NCI-H748 (cell line): ENCODE measurements around the gene OXLD1.

Experiments
- DNase-seq: peaks from one replicate; lab custom pipeline; 2025; ENCODE audit not compliant: unreplicated experiment; lab: John Stamatoyannopoulos, UW

Gene OXLD1

DNA sequence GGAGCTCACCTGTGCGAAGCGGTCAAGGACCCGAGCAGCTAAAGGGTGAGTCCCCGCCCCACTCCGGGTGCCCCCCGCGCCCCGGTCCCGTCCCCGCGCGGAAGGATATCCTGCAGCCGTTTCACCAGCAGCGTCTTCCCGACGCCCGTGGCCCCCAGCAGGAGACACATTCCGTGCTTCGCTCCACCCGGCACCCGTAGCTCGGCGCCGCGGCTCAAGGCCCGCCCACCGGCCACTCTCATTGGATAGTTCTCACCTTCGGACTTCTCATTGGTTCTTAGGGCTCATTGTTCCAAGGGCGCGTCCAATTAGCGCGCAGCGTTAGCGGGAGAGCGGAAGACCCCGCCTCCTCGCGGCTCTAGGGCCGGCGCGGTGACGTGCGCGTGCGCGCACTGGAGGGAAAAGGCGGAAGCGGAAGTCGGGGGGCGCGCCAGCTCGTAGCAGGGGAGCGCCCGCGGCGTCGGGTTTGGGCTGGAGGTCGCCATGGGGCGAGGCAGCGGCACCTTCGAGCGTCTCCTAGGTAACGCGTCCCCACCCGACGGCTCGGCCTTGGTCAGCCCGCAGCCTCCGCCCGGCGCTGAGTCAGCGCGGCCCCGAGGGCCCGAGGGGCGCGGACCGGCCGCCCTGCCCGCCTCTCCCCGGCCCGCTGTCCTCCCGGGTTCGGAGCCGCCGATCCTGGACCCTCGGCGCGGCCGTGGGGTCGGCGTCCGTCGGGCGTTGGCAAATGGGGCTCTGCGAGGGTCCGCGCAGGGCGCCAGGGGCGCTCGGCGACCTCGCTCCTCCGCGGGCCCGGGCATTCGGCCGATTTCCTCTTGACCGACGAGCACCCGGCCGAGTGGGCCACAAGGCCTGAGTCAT lies 17.4 kb upstream of the OXLD1 start, which contains the start of the genes ARL16 and HGS:
ARL16 (minus strand) TSS at position 214 of the 858 bp plus-strand sequence; CDS start at position 170, 44 bp downstream.
HGS (plus strand) TSS at position 428 of the 858 bp plus-strand sequence; CDS start at position 484, 56 bp downstream.
- peak; percentile 100 for DNase-seq

DNA sequence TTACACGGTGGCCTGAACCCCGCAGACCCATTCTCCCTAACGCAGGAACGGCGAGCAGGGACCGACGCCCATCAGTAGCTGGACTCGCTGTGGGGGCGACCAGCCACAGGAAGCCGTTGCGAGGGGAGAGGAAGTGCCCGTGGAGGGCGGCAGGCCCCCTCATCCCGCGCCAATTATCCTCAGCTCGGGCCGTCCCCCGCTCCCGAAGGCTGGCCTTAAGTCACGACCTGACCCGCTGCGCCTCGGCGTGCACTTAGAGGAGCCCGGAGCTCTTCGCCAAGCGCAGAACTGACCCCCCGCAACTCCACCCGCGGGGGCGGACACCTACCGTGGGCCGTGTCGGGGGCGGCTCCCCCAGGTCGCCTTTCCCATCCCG lies 16.8 kb upstream of the OXLD1 start:
- peak; percentile 65 for DNase-seq

DNA sequence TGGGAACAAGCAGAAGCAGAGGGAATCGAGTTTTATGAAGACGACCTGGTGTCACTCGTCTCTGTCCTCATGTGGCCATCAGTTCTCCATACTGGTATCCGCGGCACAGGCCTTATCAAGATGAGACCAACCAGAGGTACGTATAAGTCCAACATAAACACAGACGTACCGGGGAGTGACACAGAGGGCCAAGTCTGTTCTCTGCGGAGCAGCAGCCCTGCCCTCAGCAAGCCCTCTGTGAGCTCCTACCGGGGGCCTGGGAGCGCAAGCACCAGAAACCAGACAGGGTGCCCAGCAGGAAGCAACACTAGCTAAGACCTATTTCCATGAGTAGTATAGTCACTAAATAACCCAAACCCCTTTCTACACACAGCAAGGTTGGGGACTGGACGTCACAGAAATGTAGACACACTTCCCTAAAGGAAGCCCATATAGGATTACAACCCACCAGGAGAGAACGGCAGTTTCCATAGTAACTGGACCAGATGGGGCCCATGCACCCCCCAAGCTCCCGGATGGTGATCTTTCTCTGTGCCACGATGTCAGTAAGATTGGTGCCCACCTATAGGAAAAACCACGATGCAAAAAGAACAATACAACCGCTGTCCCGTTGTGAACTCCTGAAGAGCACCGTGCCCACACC lies 16.3 kb upstream of the OXLD1 start:
- peak; percentile 31 for DNase-seq

DNA sequence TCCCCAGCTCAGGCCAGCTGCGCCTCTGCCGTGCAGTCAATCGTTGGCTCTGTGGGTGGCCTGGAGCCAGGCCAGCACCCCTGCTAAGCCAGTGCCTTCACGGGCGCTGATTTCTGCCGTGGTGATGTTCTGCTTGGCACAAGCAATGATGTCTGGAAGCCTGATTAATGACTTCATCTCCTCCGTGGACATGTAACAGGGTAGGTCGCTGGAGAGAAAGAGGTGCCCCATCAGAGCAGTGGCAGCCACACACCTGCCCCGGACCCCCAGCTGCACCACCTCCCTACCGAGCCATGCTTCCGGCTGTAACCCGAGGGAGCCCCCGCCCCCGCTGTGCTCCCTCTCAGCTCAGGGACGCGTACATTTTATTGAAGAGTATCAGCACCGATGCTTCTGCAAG lies 15.3 kb upstream of the OXLD1 start:
- DNase-seq, result no peak

DNA sequence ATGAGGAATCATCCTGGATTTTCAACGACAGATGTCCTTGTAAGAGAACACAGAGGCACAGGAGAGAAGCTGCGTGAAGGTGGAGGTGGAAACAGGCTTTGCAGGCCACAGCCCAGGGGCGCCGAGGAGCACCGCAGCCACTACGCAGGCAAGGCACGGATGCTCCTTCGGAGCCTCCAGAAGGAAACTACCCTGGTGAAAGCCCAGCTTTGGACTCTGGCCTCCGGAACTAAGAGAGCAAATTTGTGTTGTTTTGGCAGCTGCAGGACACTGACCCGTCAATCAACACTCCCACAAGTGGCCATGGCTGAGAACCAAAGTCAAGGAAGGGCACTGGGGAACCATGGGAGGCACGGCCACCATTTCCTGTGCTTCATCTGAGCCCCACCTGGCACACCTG lies 13.7 kb upstream of the OXLD1 start:
- DNase-seq, result no peak

DNA sequence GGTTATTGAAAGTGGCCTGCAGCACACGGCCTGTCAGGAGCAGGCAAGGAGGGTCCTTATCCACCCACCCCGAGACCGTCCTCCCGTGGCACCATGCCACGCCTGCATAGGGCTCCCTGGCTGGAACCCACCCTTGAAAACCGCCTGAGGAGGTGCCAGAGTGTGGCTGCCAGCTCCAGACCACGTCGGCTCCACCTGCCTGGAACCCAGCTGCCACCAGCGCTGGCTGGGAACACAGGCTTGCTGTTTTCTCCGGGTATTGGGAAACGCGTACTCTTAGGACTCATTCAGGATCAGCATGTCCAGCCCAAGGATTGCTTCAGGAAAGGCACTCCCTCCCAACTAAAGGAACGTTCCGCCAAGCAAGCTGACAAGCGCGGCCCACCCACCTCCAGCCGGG lies 10.5 kb upstream of the OXLD1 start:
- DNase-seq, result no peak

DNA sequence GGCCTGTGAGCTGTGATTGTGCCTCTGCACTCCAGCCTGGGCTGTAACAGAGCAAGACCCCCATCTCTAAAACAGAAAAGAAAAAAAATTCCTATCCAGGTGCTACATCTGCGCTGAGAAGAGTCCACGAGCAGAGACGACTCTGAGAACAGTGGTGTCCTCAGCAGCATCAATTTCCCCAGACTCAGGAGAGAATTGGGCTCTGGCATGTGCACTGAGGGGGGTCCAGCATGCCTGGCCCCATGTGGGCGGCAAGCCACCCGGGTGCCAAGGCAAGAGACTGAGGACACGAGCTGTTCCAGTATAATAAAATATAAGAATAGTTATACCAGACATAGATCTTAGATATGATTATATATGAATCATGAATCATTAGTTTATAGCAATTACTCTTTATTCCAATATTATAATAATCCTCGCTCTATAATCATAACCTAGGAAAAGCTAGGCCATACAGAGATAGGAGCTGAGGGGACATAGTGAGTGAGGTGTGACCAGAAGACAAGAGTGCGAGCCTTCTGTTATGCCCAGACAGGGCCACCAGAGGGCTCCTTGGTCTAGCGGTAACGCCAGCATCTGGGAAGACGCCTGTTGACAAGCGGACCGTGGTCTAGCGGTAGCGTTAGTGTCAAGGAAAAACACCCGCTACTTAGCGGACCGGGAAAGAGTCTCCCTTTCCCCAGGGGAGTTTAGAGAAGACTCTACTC lies 9.3 kb upstream of the OXLD1 start:
- peak; percentile 35 for DNase-seq

DNA sequence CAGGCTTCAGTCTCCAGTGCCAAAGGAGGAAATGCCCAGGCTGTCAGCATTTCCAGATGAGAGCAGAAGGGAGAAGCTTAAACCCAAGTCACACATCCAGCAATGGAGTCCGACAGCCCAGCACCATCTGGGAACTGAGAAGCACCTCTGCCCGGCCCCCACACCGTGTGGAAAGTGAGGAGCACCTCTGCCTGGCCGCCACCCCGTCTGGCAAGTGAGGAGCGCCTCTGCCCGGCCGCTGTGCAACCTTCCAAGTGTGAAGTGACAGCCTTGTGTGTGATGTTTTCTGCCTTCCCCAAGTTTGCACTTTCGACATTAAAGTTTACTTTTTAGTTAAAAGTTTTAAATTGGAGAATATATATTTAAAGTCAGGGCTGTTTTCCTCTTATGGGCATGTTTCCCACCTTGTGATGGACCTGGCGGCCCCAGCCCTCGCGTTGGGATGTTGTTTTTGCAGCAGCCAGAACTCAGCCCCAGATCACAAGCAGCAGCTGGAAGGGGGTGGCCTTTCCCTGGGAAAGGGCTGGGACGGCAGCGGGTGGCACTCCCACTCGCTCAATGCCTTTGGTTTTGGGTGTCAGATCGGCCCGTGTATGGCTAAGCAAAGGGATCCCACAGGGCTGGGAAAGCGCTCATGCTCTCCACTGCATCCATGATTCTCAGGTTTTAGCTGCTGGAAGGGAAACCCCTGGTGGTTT lies 7.3 kb upstream of the OXLD1 start:
- no peak for DNase-seq

DNA sequence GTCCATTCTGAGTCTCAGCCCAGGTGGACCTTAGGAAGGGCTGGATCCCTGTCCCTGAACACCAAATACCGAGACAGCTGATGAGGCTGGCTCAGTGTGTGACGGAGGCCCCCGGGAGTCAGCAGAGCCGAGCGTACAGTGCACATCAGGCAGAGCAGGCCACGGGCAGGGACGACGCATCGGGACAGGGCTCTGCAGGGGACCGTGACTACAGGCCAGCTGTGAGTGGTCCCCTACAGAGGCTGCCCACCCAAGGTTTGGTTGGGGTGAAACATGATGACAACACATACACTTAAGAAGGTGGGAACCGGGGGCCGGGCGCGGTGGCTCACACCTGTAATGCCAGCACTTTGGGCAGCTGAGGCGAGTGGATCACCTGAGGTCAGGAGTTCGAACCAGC lies 6.5 kb upstream of the OXLD1 start:
- DNase-seq, result no peak

DNA sequence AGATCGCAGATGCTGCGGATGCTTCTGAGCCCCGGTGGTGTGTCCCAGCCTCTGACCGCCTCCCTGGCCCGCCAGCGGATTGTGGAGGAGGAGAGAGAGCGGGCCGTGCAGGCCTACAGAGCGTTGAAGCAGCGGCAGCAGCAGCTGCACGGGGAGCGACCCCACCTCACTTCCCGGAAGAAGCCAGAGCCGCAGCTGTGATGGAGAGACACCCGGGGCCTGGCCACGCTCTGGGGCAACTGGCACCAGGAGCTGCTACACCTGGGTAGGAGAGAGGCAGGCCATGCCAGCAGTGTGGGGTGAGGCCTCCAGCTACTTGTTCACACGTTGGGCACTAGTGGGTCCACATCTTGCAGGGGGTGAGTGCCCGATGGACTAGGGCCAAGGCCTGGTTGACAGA lies 6.1 kb upstream of the OXLD1 start:
- no peak for DNase-seq

DNA sequence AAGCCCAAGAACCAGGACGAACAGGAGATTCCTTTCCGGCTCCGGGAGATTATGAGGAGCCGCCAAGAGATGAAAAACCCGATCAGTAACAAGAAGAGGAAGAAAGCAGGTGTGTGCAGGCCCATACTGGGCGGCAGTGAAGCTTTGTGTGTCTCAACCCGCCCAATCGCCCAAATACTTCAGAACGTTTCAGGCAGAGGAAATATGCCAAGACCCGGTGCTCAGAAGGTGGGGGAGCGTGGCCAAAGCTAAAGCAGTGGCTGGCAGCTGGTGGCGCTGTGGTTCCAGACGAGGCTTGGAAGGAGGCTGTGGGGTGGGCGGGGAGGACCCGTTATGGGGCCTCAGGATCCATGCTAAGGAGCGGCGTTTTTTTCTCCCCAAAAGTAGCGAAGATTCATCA lies 1.3 kb upstream of the OXLD1 start:
- no peak for DNase-seq

DNA sequence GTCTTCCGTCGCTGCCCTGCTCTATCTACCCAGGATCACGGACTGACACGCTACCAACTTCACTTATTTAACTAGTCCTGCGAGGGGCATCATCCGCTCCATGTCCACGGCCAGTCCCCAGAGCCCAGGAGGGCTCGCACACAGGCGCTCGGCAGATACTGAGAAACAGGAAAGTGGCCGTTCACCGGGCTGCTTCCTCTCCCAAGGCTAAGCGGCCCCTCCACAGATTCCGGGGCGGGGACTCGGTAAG lies 388 bp downstream of the OXLD1 start:
- DNase-seq, result peak; percentile 72

DNA sequence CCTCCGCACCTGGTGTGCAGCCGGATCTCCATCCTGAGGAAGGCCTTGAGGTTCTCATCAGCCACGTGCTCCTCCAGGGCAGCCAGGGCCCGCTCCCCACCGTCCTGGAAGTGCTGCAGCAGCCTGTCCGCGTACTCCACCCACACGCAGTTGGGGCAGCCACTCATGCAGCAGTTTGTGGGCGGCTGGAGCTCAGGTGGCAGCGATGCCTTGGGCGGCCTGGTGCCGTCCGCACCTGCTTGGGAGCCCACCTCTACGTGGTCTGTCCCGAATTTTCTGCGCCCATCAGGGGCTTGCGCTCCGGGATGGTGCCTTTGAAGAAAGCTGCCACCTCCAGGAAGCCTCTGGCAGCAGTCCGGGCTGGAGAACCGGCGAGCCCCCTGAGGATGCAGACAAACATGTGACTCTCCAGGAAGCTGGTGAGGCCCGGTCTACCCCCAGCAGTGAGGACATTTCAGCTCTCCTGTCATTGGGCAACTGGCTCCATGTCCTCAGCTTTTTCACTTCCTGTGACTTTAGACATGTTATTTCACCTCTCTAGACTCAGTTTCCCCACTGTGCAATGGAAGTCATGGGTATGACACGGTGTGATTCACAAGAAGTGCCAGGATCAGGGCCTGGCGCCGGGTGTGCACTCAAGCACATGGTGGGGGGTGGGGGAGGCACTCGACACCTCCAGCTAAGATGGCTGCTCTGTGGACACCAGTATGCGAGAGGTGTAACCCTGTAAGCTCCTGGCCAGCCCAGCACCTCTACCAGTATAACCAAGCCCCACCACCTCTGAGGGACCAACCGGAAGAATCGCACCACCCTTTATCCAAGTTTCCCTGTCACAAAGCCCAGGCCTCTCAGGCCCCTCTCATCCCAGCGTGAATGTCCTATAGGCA lies 957 bp downstream of the OXLD1 start:
- peak; percentile 49 for DNase-seq

DNA sequence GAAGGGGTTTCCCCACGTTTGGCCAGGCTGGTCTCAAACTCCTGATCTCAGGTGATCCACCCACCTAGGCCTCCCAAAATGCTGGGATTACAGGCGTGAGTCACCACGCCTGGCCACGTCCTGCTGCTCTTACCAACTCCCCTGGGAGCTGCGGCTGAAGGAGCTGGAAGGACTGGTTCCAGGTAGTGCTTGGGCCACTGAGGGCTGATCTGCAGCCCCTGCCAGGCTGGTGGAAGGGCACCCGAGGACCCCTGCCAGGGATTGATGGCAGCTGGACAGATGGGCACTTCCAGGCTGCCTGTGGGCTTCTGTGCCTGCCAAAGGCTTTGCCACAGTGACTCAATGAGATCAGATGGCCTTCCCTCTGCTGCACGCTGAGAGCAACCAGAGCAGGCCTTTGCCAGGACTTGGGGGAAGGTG lies 2.3 kb downstream of the OXLD1 start:
- no peak for DNase-seq

DNA sequence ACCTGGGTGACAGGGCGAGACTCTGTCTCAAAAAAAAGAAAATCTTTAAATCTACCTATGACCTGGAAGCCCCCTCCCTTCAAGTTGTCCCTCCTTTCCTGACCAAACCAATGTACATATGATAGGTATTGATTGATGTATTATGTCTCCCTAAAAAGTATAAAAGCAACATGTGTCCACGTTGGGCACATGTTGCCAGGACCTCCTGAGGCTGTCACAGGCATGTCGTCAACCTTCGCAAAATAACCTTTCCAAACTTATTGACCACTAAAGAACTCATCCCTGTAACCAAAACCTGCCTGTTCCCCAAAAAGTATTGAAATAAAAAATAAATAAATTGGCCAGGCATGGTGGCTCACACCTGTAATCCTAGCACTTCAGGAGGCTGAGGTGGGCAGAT lies 4.4 kb downstream of the OXLD1 start:
- DNase-seq, result no peak

DNA sequence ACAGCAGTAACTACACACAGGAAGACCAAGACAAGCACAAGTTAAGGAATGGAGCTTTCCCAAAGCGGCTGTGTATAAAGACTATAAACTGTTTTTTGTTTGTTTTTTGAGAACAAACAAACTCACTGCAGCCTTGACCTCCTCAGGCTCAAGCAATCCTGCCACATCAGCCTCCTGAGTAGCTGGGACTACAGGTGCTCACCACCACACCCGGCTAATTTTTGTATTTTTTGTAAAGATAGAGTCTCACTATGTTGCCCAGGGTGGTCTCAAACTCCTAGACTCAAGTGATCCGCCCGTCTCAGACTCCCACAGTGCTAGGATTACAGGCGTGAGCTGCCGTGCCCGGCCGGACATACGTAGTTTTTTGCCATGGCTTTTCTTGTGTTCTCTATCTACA lies 6.0 kb downstream of the OXLD1 start:
- DNase-seq, result no peak

DNA sequence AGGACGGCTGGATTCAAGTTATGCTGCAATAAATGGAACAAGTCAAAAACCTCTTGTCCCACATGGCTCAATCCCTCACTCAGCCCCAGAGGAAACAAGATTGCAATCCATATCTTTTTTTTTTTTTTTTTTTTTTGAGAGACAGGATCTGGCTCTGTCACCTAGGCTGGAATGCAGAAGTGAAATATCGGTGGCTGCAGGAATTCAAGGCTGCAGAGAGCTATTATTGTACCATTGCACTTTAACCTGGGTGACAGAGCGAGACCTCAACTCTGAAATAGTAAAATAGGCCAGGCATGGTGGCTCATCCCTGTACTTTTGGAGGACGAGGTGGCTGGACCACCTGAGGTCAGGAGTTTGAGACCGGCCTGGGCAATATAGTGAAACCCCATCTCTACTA lies 7.4 kb downstream of the OXLD1 start:
- no peak for DNase-seq

DNA sequence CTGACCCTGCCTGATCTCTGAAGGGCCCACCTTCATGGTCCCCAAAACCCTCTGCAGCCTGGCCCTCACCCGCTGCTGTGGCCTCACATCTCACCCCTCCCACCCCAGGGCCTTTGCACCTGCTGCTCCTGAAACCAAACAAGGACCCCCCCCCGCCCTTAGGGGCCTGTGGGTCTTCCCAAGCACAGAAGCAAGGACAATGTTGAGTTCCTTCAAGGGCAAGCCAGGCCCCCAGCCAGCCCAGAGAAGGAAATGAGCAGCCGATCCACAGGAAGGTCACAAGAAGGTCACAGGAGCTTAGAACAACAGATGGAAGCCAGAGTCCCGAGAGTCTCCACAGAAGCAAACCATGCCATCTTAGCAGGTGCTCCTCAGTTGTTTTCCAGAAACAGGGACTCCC lies 9.6 kb downstream of the OXLD1 start:
- no peak for DNase-seq

DNA sequence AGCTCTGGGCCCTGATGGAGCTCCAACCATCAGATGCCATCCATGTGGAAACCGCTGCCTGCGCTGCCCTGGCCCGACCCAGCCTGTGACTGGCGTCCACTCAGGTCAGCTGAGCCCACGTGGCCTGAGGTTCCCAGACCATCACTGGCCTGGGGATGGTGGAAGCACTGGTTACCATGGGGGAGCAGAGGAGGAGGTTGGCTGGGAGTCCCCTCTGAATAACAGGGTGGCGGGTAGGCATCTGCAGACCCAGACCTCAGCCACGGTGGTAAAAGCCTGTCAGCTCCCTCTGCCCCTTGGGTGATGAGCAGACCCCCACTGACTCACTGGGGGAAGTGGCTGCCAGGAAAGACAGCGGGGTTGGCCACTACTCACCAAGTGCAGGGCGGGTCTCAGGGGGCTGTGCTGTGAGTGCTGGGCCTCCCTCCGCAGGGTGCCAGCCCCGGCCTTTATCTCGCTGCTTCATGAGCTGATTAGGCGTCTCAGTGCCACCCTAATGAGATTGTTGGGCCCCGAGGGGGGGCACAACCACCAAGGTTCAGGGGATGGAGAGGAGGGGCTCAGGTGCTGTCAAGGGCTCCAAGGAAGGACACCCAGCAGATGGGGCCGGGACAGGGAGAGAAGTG lies 10.2 kb downstream of the OXLD1 start, which contains the start of gene PDE6G:
PDE6G (minus strand) TSS at position 425 of the 626 bp plus-strand sequence. CDS start 3,237 bp downstream, outside the sequence.
- no peak for DNase-seq
